GM19395 (cell line): ENCODE data around the gene MIA3.

Experiments used
- ATAC-seq: cut with Tn5 transposase; IDR thresholded peaks from one replicate; pipeline ENCODE4 v1.9.1; 2021; ENCODE audit warnings: mild to moderate bottlenecking, moderate library complexity; ENCODE audit not compliant: unreplicated experiment

Gene MIA3

GRCh38 chr1:222617367-222617951 lies 438 bp upstream of the MIA3 start:
- peak; percentile 83 for ATAC-seq

GRCh38 chr1:222618880-222619596 lies 1.1 kb downstream of the MIA3 start:
- no peak for ATAC-seq

DNA sequence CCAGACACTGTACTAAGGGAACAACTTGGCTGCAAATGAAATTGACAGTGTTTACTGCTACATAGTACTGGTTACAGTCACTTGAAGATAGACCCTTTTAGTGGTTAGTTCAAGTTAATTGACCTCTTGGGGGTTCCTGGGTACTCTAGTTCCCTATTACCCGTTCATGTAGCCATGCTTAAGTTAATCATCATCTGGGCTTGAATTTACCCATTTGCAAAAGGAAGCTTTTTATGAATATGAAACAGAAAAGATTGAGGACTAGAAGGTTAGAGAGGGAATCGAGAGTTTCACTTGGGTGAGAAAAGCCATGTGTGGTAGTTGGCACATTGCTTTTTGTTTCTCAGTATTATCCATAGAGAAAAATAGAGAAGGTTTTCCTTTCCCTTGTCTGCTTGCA lies 2.7 kb downstream of the MIA3 start:
- ATAC-seq = peak; percentile 54

- no peak for ATAC-seq
Observed at GRCh38 chr1:222622765-222623164, 4.9 kb downstream of the MIA3 start.

- ATAC-seq = no peak
Observed at GRCh38 chr1:222623458-222623857, 5.6 kb downstream of the MIA3 start.

DNA sequence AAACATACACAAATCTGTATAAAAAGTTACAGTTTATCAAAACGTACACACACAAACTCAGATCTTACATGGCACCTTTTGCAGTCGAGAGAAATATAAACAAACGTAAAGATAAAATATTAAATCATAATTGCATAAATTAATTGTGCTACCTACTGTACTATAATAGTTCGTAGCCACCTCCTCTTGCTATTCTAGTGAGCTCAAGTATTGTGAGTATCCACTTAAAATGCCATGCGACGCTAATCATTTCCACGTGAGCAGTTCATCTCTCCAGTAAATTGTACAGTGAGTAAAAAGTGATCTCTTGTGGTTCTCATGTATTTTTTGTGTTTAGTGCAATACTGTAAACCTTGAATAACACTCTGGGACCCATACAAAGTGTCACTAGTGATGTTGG lies 6.3 kb downstream of the MIA3 start:
- no peak for ATAC-seq

DNA sequence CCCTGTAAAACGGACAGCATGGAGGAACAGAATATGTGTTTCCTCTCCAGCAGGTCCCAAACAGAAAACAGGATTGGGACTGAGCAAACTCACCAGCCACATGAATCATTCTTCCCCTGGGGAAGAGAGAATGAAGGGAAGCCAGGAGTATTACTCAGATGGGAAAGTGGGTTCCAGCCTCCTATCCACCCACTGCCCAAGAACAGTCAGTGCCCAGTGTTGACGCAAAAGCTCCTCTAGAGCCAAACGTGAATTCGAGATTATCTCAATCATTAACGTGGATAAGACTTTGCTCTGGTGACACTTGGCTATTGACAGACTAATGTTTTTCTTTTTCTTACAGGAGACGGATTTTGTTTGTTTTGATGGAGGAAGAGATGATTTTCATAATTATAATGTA lies 9.3 kb downstream of the MIA3 start:
- ATAC-seq = no peak

DNA sequence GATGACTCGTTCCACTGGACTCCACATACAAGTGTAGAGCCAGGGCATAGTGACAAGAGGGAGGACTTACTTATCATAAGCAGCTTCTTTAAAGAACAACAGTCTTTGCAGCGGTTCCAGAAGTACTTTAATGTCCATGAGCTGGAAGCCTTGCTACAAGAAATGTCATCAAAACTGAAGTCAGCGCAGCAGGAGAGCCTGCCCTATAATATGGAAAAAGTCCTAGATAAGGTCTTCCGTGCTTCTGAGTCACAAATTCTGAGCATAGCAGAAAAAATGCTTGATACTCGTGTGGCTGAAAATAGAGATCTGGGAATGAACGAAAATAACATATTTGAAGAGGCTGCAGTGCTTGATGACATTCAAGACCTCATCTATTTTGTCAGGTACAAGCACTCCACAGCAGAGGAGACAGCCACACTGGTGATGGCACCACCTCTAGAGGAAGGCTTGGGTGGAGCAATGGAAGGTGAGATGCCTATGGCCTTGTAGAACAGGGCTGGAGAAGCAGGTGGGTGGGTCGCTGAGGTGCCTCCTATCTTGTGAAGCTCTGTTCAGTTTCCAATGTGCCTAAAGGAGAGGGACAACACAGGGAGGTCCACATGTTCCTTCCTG lies 12.1 kb downstream of the MIA3 start:
- ATAC-seq = no peak

DNA sequence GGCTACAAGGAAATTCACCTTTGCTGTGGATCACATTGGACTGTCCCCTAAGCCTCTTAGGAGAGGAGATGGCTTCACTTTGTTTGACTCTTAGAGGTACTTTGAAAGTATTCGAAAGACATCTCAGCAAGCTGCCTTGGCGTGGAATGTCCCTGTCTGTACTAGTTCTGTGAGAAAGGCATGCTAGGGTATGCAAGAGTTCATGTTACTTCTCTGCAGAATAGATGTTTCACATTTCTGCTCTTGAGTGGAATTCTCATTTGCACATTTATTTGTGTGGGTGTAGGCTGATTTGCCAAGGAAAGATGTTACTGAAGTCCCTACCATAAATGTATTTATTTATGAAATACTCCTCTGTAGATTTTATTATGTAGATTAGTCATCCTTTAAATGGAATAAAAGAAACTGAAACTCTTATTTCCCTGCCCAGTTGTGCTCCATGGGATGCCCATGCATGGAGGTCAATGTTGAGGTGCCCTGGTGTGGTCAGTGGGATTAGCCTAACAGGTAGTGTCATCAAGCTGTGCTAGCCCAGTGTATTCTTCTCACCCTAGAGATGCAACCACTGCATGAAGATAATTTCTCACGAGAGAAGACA lies 13.8 kb downstream of the MIA3 start:
- ATAC-seq = no peak

DNA sequence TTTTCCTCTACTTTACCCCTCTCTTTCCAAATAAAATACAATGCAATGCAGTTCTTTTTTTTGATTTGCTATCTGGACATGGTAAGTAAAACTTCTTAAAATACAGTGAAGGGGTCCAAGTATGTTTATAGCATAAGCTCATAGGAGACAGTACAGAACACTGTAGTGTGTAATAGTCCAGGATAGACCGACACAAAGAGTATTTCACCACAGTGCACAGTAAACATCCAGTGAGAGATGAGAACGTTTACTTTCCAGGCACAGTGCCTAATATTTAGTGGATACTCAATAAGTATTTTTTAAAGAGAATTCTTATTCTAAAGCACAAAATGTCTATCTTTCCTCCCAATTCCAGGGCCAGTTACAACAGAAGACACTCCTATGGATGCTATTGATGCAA lies 14.9 kb downstream of the MIA3 start:
- ATAC-seq = no peak

DNA sequence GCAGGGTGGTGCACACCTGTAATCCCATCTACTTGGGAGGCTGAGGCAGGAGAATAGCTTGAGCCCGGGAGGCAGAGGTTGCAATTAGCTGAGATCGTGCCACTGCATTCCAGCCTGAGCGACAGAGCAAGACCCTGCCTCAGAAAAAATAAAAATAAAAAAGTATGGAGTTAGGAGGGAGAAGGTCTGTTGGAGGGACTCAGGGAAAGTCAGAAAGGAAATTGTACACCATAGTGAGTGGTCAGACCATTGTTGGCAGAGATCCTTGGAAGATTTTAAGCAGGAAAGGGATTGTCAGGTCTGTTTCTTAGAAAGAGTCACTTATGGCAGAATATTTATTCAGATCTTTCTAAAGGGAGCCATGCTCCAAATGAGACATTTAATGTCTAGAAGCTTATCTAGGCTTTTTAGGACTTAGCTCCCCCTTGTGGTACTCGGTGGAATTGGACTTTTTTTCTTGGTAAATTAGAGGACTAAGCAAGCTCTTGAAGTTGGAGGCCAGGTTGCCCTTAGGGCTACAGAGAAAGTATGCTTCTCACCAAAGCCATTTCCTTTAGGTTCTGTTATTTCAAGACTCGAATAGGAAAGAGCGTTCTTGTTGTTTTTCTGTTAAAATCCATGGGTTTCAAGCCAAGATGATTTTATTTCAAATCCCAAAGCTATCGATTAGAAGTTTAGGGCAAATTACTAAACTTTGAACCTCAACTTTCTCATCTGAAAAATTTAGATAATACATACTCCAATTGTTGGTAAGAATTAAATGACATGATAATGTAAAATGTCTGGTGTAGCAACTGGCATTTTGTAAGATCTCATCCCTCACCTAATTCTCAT lies 16.5 kb downstream of the MIA3 start:
- ATAC-seq = peak; percentile 88

DNA sequence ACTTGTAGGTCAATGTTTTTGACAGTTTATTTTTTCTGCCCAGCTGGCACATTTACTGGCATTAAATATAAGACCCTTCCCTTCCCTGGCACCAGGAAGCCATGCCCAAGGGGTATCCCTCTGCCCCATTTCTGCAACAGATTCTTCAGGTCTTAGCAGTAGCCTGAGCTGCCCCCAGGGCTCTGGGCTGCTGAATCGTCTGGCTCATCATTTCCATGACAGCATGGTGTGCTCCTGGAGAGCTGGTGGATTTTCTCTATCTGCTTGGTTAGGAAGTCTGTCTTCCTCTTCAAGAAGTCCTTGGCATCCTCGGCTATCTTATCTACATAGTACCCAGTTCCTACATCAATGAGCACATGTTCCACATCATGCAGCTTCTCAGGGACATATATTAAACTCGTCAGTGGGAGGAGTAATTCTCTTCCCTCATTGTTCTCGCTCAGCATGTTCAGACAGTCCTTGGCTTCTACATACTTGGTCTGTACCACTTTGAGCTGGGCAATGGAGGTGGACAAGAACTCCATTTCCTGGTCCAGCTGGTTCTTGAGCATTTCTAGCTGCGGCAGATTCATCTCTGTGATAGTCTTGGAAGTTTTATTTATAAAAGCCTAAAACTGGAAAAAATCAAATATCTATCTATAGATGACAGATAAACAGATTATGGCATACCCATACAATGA lies 23.5 kb downstream of the MIA3 start:
- ATAC-seq = no peak

GRCh38 chr1:222642468-222642867 lies 24.6 kb downstream of the MIA3 start:
- no peak for ATAC-seq

GRCh38 chr1:222643606-222643937 lies 25.7 kb downstream of the MIA3 start:
- ATAC-seq = no peak

DNA sequence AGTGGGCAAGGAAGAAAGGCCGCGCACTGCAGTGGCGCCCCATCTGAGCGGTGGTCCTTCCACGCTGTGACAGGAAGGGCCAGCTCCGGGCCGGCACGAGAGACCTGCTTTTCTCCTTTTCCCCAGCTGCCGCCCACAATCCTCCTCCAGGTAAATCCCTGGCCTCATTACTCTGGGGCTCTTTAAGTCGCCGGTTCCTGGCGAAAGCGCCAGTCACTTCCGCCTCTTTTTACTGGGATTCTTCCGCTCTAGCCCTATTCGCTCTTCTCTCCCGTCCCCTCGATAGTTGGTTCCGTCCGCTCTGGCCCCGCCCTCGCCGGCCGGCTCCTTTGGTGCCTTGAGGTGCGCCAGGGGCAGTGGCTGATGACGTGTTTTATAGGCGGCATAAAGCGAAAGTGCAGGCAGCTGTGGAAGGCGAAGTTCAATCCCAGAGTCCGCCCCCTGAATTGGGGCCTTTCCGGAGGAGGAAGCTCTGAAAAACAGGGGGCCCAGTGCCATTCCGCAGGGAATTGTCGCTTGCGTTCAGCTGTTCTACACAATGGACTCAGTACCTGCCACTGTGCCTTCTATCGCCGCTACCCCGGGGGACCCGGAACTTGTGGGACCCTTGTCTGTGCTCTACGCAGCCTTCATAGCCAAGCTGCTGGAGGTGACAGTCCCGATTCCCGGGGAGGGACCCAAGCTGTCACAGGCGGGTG lies 26.2 kb downstream of the MIA3 start:
- ATAC-seq = peak; percentile 99

- ATAC-seq = peak; percentile 0
Observed at GRCh38 chr1:222644636-222644980, 26.7 kb downstream of the MIA3 start.

DNA sequence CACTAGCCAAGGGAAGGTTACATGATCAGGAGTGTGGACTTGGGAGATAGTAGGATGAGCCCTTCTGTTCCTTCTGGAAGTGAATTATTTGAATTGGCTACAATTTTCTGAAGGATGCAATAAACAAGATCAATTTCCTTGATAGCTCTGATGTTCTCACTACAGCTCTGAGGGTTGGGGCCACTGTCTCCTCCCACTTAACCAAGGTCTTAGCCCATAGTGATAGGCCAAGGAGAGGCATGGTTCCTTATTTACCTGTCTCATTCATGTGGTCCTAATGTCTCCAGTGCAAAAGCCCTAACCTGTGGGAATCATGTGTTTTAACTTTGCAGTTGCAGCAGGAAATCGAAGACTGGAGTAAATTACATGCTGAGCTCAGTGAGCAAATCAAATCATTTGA lies 34.8 kb downstream of the MIA3 start:
- ATAC-seq = no peak

DNA sequence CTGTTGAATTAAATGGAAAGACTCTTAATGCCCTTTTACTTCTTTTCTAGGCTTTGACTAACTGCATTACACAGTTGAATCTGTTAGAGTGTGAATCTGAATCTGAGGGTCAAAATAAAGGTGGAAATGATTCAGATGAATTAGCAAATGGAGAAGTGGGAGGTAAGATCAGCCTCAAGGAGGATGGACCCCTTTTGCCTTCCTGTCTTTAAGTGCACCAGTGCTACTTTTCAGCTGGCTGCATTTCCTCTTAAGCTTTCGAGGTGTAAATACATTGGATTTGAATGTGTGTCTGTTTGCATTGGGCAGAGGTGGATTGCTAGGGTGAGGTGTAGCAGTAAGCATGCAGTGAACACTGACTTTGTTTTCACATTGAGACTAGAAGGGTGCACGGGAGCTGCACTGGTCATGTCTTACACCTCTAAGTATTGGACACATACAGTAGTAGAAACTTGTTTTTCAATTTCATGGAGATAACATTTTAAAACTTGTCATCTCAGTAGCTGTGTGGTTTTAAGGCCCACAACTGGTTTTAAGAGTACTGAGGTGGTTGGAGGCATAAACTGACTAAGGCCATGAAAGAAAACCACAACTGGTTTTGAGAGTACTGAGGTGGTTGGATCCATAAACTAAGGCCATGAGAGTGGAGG lies 35.4 kb downstream of the MIA3 start:
- ATAC-seq = peak; percentile 79

DNA sequence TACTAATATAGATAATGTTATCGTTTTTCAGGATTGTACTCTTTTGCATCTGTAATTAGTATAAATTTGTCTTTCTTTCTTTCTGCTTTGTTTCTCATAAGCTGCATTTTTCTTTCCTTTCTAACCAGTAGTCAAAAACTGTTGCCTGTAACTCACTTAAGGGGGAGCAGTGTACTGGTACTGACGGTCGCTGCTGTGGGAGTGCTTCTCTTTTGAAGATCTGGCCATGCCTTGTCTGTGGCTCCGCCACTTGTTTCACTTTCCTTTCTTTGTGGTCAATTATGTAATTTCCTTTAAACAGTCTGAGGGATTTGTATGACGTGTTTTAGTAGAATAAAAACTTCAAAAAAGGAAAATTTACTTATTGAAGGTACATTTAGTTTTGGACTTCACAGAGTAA lies 37.0 kb downstream of the MIA3 start:
- peak; percentile 94 for ATAC-seq
